Calu3 (cell line): ENCODE results near the gene DST. TPM values are rescaled to one million over a fixed set of nuclear protein-coding genes. Genes with fewer than 3 reads are reported as not detected.

Experiments used
- BruUV-seq: library from RNA; stranded (reverse); fragments of 400-500 nt; replicated peaks from 2 replicates; lab custom pipeline; 2021; lab: Mats Ljungman, UMichigan
- CTCF ChIA-PET: fragments of 300-600 bp; sonication (Branson Sonifier 250); formaldehyde crosslinking; loops from one replicate; lab custom pipeline; 2022; ENCODE audit warnings: antibody characterized with exemption; lab: Charles Lee
- DNase-seq: peaks from one replicate; pipeline ENCODE4 v3.0.0; 2022
- H3K27ac Mint-ChIP-seq: one replicate; pipeline ENCODE4 v1.8.0; 2022; ENCODE audit warnings: mixed read lengths; ENCODE audit not compliant: unreplicated experiment
- H3K27me3 Mint-ChIP-seq: one replicate; pipeline ENCODE4 v1.8.0; 2022; ENCODE audit warnings: mixed read lengths; ENCODE audit not compliant: unreplicated experiment
- H3K36me3 Mint-ChIP-seq: one replicate; pipeline ENCODE4 v1.8.0; 2022; ENCODE audit warnings: mild to moderate bottlenecking, moderate library complexity, mixed read lengths; ENCODE audit not compliant: insufficient read depth, unreplicated experiment
- H3K4me1 Mint-ChIP-seq: one replicate; pipeline ENCODE4 v1.8.0; 2022; ENCODE audit warnings: mild to moderate bottlenecking, low read depth, mixed read lengths; ENCODE audit not compliant: unreplicated experiment
- H3K4me3 Mint-ChIP-seq: one replicate; pipeline ENCODE4 v1.8.0; 2022; ENCODE audit warnings: mild to moderate bottlenecking, low read depth, moderate library complexity, mixed read lengths; ENCODE audit not compliant: unreplicated experiment
- H3K9me3 Mint-ChIP-seq: one replicate; pipeline ENCODE4 v1.8.0; 2022; ENCODE audit warnings: low read depth, mixed read lengths; ENCODE audit not compliant: unreplicated experiment
- CTCF ChIP-seq: fragments of 200-600 bp; IDR thresholded peaks from one replicate; pipeline ENCODE4 v1.8.0; 2022; ENCODE audit warnings: antibody characterized with exemption; ENCODE audit not compliant: unreplicated experiment
- intact Hi-C: fragments of 100-400 bp; cut with micrococcal nuclease; formaldehyde crosslinking; loops from one replicate; pipeline ENCODE4 v1.10.0; 2022; ENCODE audit not compliant: unreplicated experiment
- total RNA-seq: library from RNA; stranded (reverse); gene quantifications from 2 replicates; pipeline ENCODE4 v1.2.3, GENCODE V29; 2022

Gene DST
- total RNA-seq, 1 experiment from 2014 or later: 212 TPM

GRCh38 chr6:56538851-56539250 is 103.8 kb downstream of the DST start:
- Mint-ChIP-seq H3K27ac (no peak overlapping the region), H3K36me3 (peaks cover 6% of the 10 kb centered on the region), H3K27me3 (no peaks in the 10 kb centered on the region), H3K4me1 (peaks cover 14% of the 10 kb centered on the region), H3K4me3 (no peak overlapping the region), H3K9me3 (no peaks in the 10 kb centered on the region)
- no peak for TF ChIP-seq CTCF
- CTCF ChIA-PET: no interaction called here
- intact Hi-C loops: no loop called here
- BruUV-seq: no TSS peak
- no peak for DNase-seq

GRCh38 chr6:56537223-56537770 is 105.4 kb downstream of the DST start:
- Mint-ChIP-seq H3K9me3 (no peaks in the 10 kb centered on the region), H3K27me3 (no peaks in the 10 kb centered on the region), H3K4me1 (peaks cover 14% of the 10 kb centered on the region), H3K4me3 (no peak overlapping the region), H3K36me3 (peaks cover 6% of the 10 kb centered on the region), H3K27ac (no peak overlapping the region)
- no TSS peak for BruUV-seq
- no peak for DNase-seq
- intact Hi-C loops: no loop called here
- no peak for TF ChIP-seq CTCF
- CTCF ChIA-PET: no interaction called here

GRCh38 chr6:56536536-56536935 is 106.2 kb downstream of the DST start:
- no peaks in the 10 kb centered on the region for H3K9me3 Mint-ChIP-seq
- peaks cover 9% of the 10 kb centered on the region for H3K36me3 Mint-ChIP-seq
- peaks cover 14% of the 10 kb centered on the region for H3K4me1 Mint-ChIP-seq
- no peak overlapping the region for H3K27ac Mint-ChIP-seq
- CTCF ChIA-PET: no interaction called here
- no peaks in the 10 kb centered on the region for H3K27me3 Mint-ChIP-seq
- no peak for TF ChIP-seq CTCF
- no TSS peak for BruUV-seq
- no peak for DNase-seq
- H3K4me3 Mint-ChIP-seq: no peak overlapping the region
- intact Hi-C loops: no loop called here

- no peaks in the 10 kb centered on the region for H3K27me3 Mint-ChIP-seq
- no peak for TF ChIP-seq CTCF
- peaks cover 14% of the 10 kb centered on the region for H3K4me1 Mint-ChIP-seq
- H3K36me3 Mint-ChIP-seq: peaks cover 9% of the 10 kb centered on the region
- no TSS peak for BruUV-seq
- DNase-seq: no peak
- no peak overlapping the region for H3K27ac Mint-ChIP-seq
- intact Hi-C loops: no loop called here
- CTCF ChIA-PET: no interaction called here
- H3K4me3 Mint-ChIP-seq: no peak overlapping the region
- no peaks in the 10 kb centered on the region for H3K9me3 Mint-ChIP-seq
These were observed 107.1 kb downstream of the DST start for GRCh38 chr6:56535626-56536025.
